Activated CD8-positive, alpha-beta memory T cell treated with anti-CD3 and anti-CD28 coated beads, Interleukin-2, amount 50 U/mL, for 48 hours (primary cell): Measurements from ENCODE around the gene SEMA6A.

Experiments used
- DNase-seq: peaks from one replicate; pipeline ENCODE4 v3.0.0-alpha.2; 2020

SEMA6A gene

DNA sequence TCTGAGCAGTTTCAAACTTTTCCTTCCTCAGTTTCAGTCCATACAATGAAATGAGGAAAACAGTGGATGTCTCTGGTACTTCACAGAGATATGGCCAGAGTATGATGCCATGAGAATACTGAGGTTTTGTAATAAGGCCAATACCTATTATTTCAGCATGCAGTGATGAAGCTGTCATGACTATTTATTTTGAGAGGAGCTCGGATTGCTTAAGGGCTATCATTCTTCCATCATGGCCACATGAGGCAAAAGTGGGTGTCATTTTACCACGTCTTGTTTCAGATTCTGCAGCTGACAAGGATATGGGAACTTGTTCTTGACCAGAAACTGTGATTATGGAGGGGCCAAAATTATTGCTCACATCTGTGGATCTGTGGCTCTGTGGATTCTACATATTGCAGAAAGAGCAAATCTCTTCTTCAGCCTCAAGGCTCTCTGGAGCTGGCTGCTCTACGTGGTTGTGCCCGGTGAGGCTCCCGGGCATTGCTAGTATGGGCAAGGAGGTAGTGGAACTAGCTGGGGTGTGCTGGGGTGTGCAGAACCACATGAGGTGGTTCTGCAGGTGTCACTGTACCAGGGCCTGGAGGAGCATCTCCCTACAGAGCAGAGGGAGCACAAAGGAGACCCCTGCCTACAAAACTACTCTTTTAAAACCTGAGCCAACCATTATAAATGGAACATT, 180.3 kb downstream of the SEMA6A start:
- no peak for DNase-seq
